ENCODE results near the gene PCIF1. TPM values are rescaled to one million over a fixed set of nuclear protein-coding genes. Genes with fewer than 3 reads are reported as not detected.

The PCIF1 gene
- total and polyA plus RNA-seq, 9 of the 15 experiments (the other 6 are each of a cell fraction or from before 2014, with no cell fraction given): 5.8 to 29.4 (median 11.3) TPM

DNA sequence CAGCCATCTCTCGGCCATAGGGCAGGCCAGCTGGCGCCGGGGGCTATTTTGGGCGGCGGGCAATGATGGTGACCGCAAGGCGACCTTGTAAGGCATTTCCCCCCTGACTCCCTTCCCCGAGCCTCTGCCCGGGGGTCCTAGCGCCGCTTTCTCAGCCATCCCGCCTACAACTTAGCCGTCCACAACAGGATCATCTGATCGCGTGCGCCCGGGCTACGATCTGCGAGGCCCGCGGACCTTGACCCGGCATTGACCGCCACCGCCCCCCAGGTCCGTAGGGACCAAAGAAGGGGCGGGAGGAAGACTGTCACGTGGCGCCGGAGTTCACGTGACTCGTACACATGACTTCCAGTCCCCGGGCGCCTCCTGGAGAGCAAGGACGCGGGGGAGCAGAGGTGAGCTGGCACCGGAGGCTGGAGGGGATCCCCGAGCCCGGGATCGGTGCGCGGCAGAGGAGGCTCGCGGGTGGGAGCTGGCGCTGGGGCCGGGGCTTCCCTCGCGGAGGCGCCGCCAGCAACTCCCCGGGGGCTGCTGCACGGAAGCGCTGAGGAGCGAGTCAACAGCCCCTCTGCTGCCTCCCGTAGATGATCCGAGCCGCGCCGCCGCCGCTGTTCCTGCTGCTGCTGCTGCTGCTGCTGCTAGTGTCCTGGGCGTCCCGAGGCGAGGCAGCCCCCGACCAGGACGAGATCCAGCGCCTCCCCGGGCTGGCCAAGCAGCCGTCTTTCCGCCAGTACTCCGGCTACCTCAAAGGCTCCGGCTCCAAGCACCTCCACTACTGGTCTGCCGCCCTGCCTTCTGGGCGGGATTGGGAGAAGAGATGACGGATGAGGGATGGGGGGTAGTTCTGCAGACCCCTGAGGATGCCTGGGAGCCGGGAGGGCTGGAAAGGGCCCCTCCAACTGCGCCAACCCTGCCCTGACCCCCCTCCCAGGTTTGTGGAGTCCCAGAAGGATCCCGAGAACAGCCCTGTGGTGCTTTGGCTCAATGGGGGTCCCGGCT lies 43.2 kb upstream of the PCIF1 start, which contains the start of the genes CTSA and NEURL2 (continued):
- TF ChIP-seq, protein P1, sequence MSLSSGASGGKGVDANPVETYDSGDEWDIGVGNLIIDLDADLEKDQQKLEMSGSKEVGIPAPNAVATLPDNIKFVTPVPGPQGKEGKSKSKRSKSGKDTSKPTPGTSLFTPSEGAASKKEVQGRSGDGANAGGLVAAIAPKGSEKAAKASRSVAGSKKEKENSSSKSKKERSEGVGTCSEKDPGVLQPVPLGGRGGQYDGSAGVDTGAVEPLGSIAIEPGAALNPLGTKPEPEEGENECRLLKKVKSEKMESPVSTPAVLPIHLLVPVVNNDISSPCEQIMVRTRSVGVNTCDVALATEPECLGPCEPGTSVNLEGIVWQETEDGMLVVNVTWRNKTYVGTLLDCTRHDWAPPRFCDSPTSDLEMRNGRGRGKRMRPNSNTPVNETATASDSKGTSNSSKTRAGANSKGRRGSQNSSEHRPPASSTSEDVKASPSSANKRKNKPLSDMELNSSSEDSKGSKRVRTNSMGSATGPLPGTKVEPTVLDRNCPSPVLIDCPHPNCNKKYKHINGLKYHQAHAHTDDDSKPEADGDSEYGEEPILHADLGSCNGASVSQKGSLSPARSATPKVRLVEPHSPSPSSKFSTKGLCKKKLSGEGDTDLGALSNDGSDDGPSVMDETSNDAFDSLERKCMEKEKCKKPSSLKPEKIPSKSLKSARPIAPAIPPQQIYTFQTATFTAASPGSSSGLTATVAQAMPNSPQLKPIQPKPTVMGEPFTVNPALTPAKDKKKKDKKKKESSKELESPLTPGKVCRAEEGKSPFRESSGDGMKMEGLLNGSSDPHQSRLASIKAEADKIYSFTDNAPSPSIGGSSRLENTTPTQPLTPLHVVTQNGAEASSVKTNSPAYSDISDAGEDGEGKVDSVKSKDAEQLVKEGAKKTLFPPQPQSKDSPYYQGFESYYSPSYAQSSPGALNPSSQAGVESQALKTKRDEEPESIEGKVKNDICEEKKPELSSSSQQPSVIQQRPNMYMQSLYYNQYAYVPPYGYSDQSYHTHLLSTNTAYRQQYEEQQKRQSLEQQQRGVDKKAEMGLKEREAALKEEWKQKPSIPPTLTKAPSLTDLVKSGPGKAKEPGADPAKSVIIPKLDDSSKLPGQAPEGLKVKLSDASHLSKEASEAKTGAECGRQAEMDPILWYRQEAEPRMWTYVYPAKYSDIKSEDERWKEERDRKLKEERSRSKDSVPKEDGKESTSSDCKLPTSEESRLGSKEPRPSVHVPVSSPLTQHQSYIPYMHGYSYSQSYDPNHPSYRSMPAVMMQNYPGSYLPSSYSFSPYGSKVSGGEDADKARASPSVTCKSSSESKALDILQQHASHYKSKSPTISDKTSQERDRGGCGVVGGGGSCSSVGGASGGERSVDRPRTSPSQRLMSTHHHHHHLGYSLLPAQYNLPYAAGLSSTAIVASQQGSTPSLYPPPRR (CRISPR knock-in tag; IDR thresholded peaks at IDR 0.05; ENCODE audit: borderline replicate concordance): no peak
- no peak for TF ChIP-seq CREBBP (IDR thresholded peaks at IDR 0.05; ENCODE audit: low read depth, low read length)
- no peak for TF ChIP-seq ZNF3 (CRISPR knock-in tag; IDR thresholded peaks at IDR 0.05)
- TF ChIP-seq SPI1 (IDR thresholded peaks at IDR 0.05; ENCODE audit: borderline replicate concordance, low read depth, low read length): peak; percentile 23; the same call in 1 of the 2 replicates
- TF ChIP-seq ZNF79 (CRISPR knock-in tag; IDR thresholded peaks at IDR 0.05; ENCODE audit: low read depth): no peak
- TF ChIP-seq ZKSCAN8 (CRISPR knock-in tag; IDR thresholded peaks at IDR 0.05): no peak
- no peak for TF ChIP-seq PRMT5 (CRISPR knock-in tag; IDR thresholded peaks at IDR 0.05)
- TF ChIP-seq, protein P2, sequence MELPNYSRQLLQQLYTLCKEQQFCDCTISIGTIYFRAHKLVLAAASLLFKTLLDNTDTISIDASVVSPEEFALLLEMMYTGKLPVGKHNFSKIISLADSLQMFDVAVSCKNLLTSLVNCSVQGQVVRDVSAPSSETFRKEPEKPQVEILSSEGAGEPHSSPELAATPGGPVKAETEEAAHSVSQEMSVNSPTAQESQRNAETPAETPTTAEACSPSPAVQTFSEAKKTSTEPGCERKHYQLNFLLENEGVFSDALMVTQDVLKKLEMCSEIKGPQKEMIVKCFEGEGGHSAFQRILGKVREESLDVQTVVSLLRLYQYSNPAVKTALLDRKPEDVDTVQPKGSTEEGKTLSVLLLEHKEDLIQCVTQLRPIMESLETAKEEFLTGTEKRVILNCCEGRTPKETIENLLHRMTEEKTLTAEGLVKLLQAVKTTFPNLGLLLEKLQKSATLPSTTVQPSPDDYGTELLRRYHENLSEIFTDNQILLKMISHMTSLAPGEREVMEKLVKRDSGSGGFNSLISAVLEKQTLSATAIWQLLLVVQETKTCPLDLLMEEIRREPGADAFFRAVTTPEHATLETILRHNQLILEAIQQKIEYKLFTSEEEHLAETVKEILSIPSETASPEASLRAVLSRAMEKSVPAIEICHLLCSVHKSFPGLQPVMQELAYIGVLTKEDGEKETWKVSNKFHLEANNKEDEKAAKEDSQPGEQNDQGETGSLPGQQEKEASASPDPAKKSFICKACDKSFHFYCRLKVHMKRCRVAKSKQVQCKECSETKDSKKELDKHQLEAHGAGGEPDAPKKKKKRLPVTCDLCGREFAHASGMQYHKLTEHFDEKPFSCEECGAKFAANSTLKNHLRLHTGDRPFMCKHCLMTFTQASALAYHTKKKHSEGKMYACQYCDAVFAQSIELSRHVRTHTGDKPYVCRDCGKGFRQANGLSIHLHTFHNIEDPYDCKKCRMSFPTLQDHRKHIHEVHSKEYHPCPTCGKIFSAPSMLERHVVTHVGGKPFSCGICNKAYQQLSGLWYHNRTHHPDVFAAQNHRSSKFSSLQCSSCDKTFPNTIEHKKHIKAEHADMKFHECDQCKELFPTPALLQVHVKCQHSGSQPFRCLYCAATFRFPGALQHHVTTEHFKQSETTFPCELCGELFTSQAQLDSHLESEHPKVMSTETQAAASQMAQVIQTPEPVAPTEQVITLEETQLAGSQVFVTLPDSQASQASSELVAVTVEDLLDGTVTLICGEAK (IDR thresholded peaks at IDR 0.05): 0 out of 2 replicates have a peak, but pooled peaks have one; percentile 20
- TF ChIP-seq, protein P2 (CRISPR knock-in tag; IDR thresholded peaks at IDR 0.05): no peak

Measured in K562 (cell line).